HG03064 (cell line): ENCODE results near the gene AP4S1.
A peak's percentile ranks its signal among the peaks of the same experiment; 100 is the strongest.
"Not testable (repeated sequence)": the region's sequence is repeated elsewhere in the genome, so short reads cannot be mapped to it uniquely, and the experiment has no call there.

ENCODE experiments used
- ATAC-seq: cut with Tn5 transposase; IDR thresholded peaks from one replicate; pipeline ENCODE4 v1.9.1; 2021; ENCODE audit warnings: low read depth; ENCODE audit not compliant: unreplicated experiment

AP4S1 gene

DNA sequence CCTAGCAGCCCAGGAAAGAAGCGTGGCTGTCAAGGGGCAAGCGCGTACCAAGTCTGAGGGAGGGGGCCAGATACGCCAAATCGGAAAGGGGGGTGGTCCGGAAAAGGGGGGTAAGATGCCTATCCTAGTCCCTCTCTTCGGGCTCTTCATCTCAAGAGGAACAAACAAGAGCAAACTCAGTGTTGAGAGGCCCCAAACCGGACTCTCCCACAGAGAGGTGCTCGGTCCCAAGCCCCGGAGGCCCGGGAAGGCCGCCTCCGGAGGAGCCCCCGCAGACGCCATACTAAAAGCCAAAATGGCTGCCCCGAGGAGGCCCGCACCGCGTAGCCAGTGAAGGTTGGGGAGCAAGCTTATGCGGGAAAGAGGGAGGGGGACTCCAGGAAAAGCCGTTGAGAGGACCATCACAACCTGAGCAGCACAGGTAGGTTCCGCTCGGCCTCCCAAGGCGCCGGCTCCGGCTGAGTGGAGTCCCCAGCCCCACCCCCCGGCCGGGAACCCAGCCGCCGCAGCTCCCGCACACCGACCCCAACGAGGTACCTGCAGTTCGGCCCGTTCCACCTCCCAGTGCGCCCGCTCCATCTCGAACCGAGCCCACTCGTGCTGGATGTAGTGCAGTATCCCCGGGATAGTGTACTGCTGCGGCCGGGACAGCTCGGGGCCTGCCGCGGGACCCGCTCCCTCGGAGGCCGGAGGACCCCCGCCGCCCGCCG lies at the start of gene AP4S1:
TSS of gene AP4S1 (plus strand) at position 283 of the 710 bp plus-strand sequence. CDS start 40,548 bp downstream, outside the sequence.
- ATAC-seq = no peak

- ATAC-seq = no peak
Observed at GRCh38 chr14:30977752-30978151, 47.7 kb upstream of the AP4S1 start.

DNA sequence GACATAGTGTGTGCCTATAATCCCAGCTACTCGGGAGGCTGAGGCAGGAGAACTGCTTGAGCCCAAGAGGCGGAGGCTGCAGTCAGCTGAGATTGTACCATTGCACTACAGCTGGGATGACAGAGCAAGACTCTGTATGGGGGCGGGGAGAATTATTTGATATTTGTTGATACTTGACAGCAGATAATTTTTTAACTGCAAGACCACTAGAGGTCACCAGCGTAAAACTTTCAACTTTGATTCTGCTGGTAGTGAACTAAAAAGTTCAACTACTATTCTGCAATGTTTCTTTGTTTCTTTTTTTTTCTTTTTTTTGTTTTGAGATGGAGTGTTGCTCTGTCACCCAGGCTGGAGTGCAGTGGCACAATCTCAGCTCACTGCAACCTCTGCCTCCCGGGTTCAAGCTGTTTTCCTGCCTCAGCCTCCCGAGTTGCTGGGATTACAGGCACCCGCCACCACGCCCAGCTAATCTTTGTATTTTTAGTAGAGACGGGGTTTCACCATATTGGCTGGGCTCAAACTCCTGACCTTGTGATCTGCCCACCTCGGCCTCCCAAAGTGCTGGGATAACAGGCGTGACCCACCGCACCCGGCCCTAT lies 45.2 kb upstream of the AP4S1 start:
- ATAC-seq = not testable (repeated sequence)

GRCh38 chr14:30980980-30981379 lies 44.5 kb upstream of the AP4S1 start:
- no peak for ATAC-seq

DNA sequence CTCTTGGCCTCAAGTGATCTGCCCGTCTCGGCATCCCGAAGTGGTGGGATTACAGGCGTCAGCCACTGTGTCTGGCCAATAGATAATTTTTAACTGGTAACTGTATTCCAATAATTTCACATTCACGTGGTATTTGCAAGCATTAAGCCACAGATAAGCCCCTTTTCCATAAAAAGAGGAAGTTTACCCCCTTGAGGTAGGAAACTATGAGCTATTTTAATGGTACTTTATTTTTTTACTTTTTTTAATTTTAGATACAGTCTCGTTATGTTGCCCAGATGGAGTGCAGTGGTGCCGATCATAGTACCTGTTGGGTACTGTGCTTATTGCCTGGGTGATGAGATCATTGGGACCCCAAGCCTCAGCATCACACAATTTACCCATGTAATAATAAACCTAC lies 42.9 kb upstream of the AP4S1 start:
- ATAC-seq = no peak

DNA sequence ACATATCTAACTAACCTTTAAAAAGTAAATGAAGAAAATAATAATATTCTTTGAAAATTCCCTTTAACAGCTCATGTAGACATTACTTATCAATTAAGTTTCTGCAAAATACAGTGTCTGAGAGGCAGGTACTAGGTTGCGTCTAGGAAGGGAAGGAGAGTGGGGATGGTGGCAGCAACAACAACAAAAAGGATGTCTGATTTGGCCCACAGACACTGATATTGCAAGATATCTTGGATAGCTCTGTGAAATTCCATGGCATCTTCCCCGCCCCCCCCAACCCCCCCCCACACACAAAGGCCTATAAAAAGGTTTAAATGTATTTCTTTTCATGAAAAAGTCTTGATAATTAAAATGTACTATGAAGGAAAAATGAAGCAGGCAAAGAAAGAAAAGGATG lies 41.6 kb upstream of the AP4S1 start:
- no peak for ATAC-seq

- no peak for ATAC-seq
Observed at GRCh38 chr14:30985796-30986195, 39.7 kb upstream of the AP4S1 start.

- ATAC-seq = no peak
Observed at GRCh38 chr14:30988509-30988908, 36.9 kb upstream of the AP4S1 start.

DNA sequence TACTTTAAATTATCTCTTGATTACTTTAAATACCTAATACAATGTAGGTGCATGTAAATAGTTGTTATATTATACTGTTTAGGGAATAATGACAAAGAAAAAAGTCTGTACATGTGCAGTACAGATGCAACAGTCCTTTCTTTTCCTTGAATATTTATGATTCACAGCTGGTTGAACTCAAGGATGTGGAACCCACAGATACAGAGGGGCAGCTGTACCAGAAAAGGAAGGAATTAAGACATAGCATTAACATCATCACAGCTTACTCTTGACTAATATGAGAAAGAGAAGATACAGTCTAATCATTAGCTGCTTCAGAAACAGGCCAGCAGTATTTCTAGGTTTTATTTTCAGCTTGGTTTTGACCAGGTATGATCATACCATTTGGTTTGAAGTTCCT lies 34.7 kb upstream of the AP4S1 start:
- ATAC-seq = no peak

GRCh38 chr14:30991408-30991807 lies 34.0 kb upstream of the AP4S1 start:
- ATAC-seq = no peak

GRCh38 chr14:30993071-30993470 lies 32.4 kb upstream of the AP4S1 start:
- ATAC-seq = no peak

- peak; percentile 51 for ATAC-seq
Observed at GRCh38 chr14:30994681-30995620, 30.5 kb upstream of the AP4S1 start.

DNA sequence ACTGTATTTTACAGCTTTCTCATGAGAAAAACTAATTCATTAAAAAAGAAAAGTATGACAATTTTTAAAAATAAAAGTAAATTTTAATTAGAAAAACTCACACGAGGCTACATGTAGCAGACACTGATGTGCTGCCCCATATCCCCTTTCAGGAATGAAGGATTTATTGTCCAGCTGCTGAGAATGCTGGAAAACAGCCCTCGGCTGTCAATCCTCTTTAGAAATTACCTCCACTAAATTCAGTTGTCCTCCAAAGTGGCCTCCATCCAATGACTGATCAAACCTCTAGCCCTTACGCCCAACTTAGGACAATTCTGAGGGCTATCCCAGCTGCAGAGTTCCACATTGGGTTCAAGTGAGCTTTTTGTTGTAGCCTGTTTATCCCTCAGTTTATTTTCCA lies 29.8 kb upstream of the AP4S1 start:
- ATAC-seq = no peak

- ATAC-seq = no peak
Observed at GRCh38 chr14:30996892-30997659, 28.4 kb upstream of the AP4S1 start.

GRCh38 chr14:30998100-30998706 lies 27.2 kb upstream of the AP4S1 start:
- no peak for ATAC-seq

- ATAC-seq = no peak
Observed at GRCh38 chr14:30999038-30999773, 26.2 kb upstream of the AP4S1 start.

- no peak for ATAC-seq
Observed at GRCh38 chr14:31000629-31001338, 24.7 kb upstream of the AP4S1 start.

DNA sequence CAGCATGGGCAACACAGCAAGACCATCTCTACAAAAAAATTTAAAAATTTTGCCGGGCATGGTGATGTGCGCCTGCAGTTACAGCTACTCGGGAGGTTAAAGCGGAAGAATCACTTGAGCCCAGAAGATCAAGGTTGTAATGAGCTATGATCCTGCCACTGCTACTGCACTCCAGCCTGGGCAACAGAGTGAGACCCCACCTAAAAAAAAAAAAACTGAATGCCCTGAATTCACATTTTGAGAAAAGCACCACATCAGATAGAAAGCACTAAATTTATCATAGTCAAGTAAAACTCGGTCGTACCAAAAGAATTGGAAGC lies 24.1 kb upstream of the AP4S1 start:
- no peak for ATAC-seq

- no peak for ATAC-seq
Observed at GRCh38 chr14:31003284-31003683, 22.2 kb upstream of the AP4S1 start.
